HL-60 (cell line): Measurements from ENCODE around the gene CARD9.
"Not testable (repeated sequence)": the region's sequence is repeated elsewhere in the genome, so short reads cannot be mapped to it uniquely, and the experiment has no call there.

Source experiments
- DNase-seq, 2 experiments: peaks; one replicate each; pipeline ENCODE4 v3.0.0-alpha.2; 2010 to 2020; ENCODE audit warnings: low read depth in 1 of 2, low spot score in 1 of 2
- H3K27ac ChIP-seq: fragments of 250-450 bp; sonication (Bioruptor Pico); replicated peaks from 2 replicates; pipeline ENCODE4 v1.5.1; 2020; ENCODE audit warnings: mild to moderate bottlenecking, moderate library complexity
- H3K27me3 ChIP-seq: fragments of 250-450 bp; sonication (Bioruptor Pico); 2 replicates; pipeline ENCODE4 v1.5.1; 2021; ENCODE audit warnings: mild to moderate bottlenecking, moderate library complexity; ENCODE audit not compliant: insufficient read depth, poor library complexity, severe bottlenecking
- H3K4me3 ChIP-seq: replicated peaks from 2 replicates; pipeline ENCODE4 v1.5.1; 2011; ENCODE audit warnings: mild to moderate bottlenecking, control low read depth, low read length; ENCODE audit not compliant: insufficient read depth
- GABPA ChIP-seq: IDR thresholded peaks from 2 replicates; pipeline ENCODE4 v1.6.1; 2012; ENCODE audit warnings: low read depth
- POLR2AphosphoS5 ChIP-seq: IDR thresholded peaks from 2 replicates; pipeline ENCODE4 v1.6.1; 2012; ENCODE audit warnings: low read depth
- SPI1 ChIP-seq: IDR thresholded peaks from 2 replicates; pipeline ENCODE4 v1.6.1; 2012; ENCODE audit warnings: low read depth, mild to moderate bottlenecking, borderline replicate concordance
- TF ChIP-seq, protein P1 (sequence below): IDR thresholded peaks from one replicate; pipeline ENCODE4 v1.5.1; 2011; ENCODE audit warnings: low read length, control low read depth, inconsistent platforms; ENCODE audit not compliant: insufficient read depth
- TF ChIP-seq, protein P2 (sequence below): IDR thresholded peaks from 2 replicates; pipeline ENCODE4 v1.6.1; 2012; ENCODE audit warnings: low read depth; ENCODE audit not compliant: insufficient replicate concordance

CARD9 gene

DNA sequence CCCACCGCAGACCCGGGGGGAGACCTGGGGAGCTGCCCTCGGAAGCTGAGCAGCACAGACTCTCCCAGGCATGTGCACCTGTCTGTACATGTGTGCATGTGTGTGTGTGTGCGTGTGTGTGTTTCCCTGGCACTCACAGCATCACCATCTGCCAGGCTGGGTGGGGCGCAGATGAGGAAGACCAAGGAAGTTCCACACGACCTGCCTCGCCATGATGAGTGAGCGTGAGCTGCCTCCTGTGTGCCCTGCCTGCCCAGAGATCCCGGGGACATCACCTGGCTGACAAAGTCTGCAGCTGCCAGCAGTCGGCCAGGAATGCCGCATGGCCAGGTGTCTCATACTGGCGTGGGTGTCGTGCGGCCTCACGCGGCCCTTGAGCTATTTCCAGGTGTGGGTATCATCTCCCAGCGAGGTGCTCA, 50.1 kb downstream of the CARD9 start:
- Histone ChIP-seq H3K27ac (no peak overlapping the region), H3K27me3 (peaks cover 19% of the 10 kb centered on the region), H3K4me3 (no peak overlapping the region)
- TF ChIP-seq, protein P1, sequence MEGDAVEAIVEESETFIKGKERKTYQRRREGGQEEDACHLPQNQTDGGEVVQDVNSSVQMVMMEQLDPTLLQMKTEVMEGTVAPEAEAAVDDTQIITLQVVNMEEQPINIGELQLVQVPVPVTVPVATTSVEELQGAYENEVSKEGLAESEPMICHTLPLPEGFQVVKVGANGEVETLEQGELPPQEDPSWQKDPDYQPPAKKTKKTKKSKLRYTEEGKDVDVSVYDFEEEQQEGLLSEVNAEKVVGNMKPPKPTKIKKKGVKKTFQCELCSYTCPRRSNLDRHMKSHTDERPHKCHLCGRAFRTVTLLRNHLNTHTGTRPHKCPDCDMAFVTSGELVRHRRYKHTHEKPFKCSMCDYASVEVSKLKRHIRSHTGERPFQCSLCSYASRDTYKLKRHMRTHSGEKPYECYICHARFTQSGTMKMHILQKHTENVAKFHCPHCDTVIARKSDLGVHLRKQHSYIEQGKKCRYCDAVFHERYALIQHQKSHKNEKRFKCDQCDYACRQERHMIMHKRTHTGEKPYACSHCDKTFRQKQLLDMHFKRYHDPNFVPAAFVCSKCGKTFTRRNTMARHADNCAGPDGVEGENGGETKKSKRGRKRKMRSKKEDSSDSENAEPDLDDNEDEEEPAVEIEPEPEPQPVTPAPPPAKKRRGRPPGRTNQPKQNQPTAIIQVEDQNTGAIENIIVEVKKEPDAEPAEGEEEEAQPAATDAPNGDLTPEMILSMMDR: no peak
- TF ChIP-seq SPI1: no peak
- TF ChIP-seq GABPA: no peak
- no peak for TF ChIP-seq POLR2AphosphoS5
- TF ChIP-seq, protein P2, sequence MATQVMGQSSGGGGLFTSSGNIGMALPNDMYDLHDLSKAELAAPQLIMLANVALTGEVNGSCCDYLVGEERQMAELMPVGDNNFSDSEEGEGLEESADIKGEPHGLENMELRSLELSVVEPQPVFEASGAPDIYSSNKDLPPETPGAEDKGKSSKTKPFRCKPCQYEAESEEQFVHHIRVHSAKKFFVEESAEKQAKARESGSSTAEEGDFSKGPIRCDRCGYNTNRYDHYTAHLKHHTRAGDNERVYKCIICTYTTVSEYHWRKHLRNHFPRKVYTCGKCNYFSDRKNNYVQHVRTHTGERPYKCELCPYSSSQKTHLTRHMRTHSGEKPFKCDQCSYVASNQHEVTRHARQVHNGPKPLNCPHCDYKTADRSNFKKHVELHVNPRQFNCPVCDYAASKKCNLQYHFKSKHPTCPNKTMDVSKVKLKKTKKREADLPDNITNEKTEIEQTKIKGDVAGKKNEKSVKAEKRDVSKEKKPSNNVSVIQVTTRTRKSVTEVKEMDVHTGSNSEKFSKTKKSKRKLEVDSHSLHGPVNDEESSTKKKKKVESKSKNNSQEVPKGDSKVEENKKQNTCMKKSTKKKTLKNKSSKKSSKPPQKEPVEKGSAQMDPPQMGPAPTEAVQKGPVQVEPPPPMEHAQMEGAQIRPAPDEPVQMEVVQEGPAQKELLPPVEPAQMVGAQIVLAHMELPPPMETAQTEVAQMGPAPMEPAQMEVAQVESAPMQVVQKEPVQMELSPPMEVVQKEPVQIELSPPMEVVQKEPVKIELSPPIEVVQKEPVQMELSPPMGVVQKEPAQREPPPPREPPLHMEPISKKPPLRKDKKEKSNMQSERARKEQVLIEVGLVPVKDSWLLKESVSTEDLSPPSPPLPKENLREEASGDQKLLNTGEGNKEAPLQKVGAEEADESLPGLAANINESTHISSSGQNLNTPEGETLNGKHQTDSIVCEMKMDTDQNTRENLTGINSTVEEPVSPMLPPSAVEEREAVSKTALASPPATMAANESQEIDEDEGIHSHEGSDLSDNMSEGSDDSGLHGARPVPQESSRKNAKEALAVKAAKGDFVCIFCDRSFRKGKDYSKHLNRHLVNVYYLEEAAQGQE: no peak
- DNase-seq: no peak

DNA sequence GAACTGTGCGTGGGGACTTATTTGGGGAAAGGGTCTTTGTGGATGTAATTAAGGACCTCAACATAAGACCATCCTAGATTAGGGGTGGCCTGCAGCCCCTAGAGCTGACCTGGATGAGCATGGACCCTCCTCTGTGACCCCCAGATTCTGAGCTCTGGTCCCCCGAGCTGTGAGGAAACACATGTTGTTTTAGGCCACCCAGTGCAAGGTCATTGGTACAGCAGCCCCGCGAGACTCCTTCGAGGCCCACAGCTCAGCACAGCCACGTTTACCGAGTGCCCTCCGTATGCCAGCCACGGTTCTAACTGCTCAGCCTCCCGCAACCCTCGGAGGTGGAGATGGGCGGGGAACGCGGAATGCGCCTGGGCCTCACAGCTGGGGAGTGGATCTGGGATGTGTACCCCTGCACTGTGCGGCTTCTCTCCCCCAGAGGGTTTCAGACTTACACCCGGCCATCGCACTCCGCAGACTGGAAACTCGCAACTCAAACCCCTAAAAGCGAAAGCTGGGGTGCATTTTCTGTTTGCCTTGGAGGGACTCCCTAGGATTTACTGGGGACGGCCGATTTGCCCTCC, 50.6 kb downstream of the CARD9 start:
- H3K27me3 ChIP-seq: peaks cover 17% of the 10 kb centered on the region
- no peak for DNase-seq

DNA sequence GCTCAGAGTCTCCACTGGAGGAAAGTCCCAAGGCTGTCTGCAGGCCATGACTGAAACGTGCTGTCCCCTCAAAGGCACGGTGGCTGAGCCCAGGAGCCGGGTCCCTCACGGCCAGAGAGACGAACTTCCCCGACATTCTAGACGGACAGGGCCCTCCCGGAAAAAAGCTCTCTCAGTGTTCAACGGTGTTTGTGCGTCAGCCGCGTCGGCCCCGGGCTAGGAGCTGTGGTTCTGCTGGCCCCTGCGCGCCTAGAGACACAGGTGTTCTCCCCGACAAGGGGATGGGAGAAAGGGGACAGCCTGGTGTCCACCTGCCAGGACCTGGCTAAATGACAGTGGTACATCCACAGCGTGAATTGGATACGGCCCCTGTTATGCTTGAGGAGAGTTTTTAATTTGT, 51.9 kb downstream of the CARD9 start:
- Histone ChIP-seq H3K27ac (no peak overlapping the region), H3K27me3 (peaks cover 13% of the 10 kb centered on the region), H3K4me3 (no peak overlapping the region)
- no peak for TF ChIP-seq SPI1
- no peak for TF ChIP-seq GABPA
- TF ChIP-seq, protein P1: no peak
- no peak for TF ChIP-seq POLR2AphosphoS5
- DNase-seq: no peak

More for the DNA sequence above, 50.6 kb downstream of the CARD9 start:
- TF ChIP-seq SPI1 (no peak), POLR2AphosphoS5 (no peak), GABPA (no peak)
- TF ChIP-seq, protein P1: no peak
- TF ChIP-seq, protein P2: no peak
- H3K27ac ChIP-seq: no peak overlapping the region
- H3K4me3 ChIP-seq: no peak overlapping the region

DNA sequence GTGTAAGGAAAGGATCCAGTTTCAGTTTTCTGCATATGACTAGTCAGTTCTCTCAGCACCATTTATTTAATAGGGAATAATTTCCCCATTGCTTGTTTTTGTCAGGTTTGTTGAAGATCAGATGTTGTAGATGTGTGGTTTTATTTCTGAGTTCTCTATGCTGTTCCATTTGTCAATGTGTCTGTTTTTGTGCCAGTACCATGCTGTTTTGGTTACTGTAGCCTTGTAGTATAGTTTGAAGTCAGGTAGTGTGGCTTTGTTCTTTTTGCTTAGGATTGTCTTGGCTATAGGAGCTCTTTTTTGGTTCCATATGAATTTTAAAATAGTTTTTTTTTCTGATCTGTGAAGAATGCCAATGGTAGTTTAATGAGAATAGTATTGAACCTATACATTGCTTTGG, 52.5 kb downstream of the CARD9 start:
- H3K27me3 ChIP-seq: peaks cover 12% of the 10 kb centered on the region

DNA sequence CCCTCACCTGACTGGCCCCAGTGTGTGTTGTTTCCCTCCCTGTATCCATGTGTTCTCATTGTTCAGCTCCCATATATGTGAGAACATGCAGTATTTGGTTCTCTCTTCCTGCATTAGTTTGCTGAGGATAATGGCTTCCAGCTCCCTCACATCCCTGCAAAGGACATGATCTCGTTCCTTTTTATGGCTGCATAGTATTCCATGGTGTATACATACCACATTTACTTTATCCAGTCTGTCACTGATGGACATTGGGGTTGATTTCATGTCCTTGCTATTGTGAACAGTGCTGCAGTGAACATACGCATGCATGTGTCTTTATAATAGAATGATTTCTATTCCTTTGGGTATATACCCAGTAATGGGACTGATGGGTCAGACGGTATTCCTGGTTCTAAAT, 53.5 kb downstream of the CARD9 start:
- peaks cover 12% of the 10 kb centered on the region for H3K27me3 ChIP-seq
- H3K4me3 ChIP-seq, H3K27ac ChIP-seq: not testable (repeated sequence)

More for the DNA sequence above, 52.5 kb downstream of the CARD9 start:
- not testable (repeated sequence) for H3K4me3 ChIP-seq, DNase-seq, H3K27ac ChIP-seq

DNA sequence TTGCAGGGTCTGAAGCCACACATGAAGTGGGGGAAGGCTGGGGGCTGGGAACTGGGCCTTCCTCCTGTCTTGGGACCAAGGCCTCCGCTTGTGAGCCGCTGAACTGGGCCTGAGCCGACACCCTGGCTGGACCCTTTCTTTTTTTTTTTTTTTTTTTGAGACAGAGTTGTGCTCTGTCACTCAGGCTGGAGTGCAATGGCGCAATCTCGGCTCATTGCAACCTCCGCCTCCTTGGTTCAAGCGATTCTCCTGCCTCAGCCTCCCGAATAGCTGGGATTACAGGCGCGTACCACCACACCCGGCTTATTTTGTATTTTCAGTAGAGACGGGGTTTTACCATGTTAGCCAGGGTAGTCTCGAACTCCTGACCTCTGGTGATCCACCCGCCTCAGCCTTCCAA, 54.2 kb downstream of the CARD9 start:
- H3K27ac ChIP-seq, H3K4me3 ChIP-seq, H3K27me3 ChIP-seq, DNase-seq: not testable (repeated sequence)

More for the DNA sequence above, 53.5 kb downstream of the CARD9 start:
- not testable (repeated sequence) for DNase-seq
